ENCODE results near the gene SLC26A2.

GRCh38 chr5:149959406-149960236, 937 bp upstream of the SLC26A2 start:
- TF ChIP-seq CTCF (conservative IDR thresholded peaks at IDR 0.05; ENCODE audit: low read length) = peak; percentile 91
- no peak for TF ChIP-seq EZH2phosphoT487 (IDR thresholded peaks at IDR 0.05; ENCODE audit: borderline replicate concordance, low read depth, low read length)
